Cardiac fibroblast (primary cell): ENCODE results near the gene ZNF730.
"Not testable (repeated sequence)": the region's sequence is repeated elsewhere in the genome, so short reads cannot be mapped to it uniquely, and the experiment has no call there.

Experiments used
- DNase-seq, 2 donors: peaks; one replicate each; pipeline versions ENCODE4 v3.0.0 to v3.0.0-alpha.2; 2010; ENCODE audit warnings: low read depth in 2 of 2
- H3K4me3 ChIP-seq, 2 donors: replicated peaks in 1 of 2; 1 replicate in 1 of 2; 2 replicates in 1 of 2; pipeline ENCODE4 v1.5.1; 2011; ENCODE audit warnings: low read depth in 2 of 2, low read length in 2 of 2, mild to moderate bottlenecking in 2 of 2, moderate library complexity in 1 of 2
- TF ChIP-seq, protein P1 (sequence below): IDR thresholded peaks from one replicate; pipeline ENCODE4 v1.5.1; 2011; ENCODE audit warnings: low read depth, mild to moderate bottlenecking, low read length, inconsistent platforms

ZNF730 gene

GRCh38 chr19:23160766-23161165 lies 43.9 kb downstream of the ZNF730 start:
- DNase-seq = no peak
- TF ChIP-seq, protein P1, sequence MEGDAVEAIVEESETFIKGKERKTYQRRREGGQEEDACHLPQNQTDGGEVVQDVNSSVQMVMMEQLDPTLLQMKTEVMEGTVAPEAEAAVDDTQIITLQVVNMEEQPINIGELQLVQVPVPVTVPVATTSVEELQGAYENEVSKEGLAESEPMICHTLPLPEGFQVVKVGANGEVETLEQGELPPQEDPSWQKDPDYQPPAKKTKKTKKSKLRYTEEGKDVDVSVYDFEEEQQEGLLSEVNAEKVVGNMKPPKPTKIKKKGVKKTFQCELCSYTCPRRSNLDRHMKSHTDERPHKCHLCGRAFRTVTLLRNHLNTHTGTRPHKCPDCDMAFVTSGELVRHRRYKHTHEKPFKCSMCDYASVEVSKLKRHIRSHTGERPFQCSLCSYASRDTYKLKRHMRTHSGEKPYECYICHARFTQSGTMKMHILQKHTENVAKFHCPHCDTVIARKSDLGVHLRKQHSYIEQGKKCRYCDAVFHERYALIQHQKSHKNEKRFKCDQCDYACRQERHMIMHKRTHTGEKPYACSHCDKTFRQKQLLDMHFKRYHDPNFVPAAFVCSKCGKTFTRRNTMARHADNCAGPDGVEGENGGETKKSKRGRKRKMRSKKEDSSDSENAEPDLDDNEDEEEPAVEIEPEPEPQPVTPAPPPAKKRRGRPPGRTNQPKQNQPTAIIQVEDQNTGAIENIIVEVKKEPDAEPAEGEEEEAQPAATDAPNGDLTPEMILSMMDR = no peak
- no peak overlapping the region for H3K4me3 ChIP-seq

- H3K4me3 ChIP-seq, DNase-seq: not testable (repeated sequence)
These were observed 51.5 kb downstream of the ZNF730 start for GRCh38 chr19:23168286-23168685.

- TF ChIP-seq, protein P1 = no peak
- no peak for DNase-seq
- H3K4me3 ChIP-seq = no peak overlapping the region
These were observed 66.4 kb downstream of the ZNF730 start for GRCh38 chr19:23183251-23183650.

DNA sequence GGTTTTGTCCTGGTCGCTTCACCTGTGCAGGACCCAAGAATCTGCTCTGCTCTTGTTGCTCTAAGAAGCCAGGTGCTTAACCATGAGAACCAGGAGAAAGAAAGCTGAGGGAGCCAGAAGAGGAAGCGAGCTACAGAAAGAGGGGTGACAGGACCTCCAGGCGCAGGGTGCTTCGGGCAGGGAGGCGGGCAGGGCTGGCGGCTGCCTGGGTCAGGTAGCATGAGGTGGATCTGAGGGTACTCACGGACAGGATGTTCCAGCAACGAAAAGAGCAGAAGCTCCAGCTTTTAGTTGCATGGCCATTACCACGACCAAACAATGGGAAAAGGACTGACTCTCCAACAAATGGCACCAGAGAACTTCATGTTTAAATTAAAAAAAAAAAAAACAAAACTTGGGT lies 73.5 kb downstream of the ZNF730 start:
- TF ChIP-seq, protein P1 = no peak
- no peak for DNase-seq
- no peak overlapping the region for H3K4me3 ChIP-seq
